Lung (tissue), 12 donors: ENCODE data around the gene SLC46A1. TPM values are rescaled to one million over a fixed set of nuclear protein-coding genes. Genes with fewer than 3 reads are reported as not detected.
A peak's percentile ranks its signal among the peaks of the same experiment; 100 is the strongest.

Experiments used
- ATAC-seq: fragments of 200-7000 bp; cut with Tn5 transposase; one replicate; pipeline ENCODE4 v1.9.1; 2020; ENCODE audit warnings: moderate number of reproducible peaks; ENCODE audit not compliant: insufficient read depth, low FRiP score
- DNase-seq, 3 donors: peaks; one replicate each; pipeline ENCODE4 v3.0.0-alpha.2; 2013 to 2017
- H3K27ac ChIP-seq, 2 donors: one replicate each; pipeline ENCODE4 v1.5.1; 2013; ENCODE audit warnings: mild to moderate bottlenecking in 2 of 2, moderate library complexity in 2 of 2, control low read depth in 1 of 2, inconsistent platforms in 1 of 2, low read depth in 1 of 2, low read length in 1 of 2
- H3K27me3 ChIP-seq, 3 donors: one replicate each; pipeline ENCODE4 v1.5.1; 2013; ENCODE audit warnings: low read length in 2 of 3; ENCODE audit not compliant: control insufficient read depth in 3 of 3, insufficient read depth in 3 of 3
- H3K36me3 ChIP-seq, 4 donors: one replicate each; pipeline ENCODE4 v1.5.1; 2013; ENCODE audit warnings: low read length in 4 of 4, mild to moderate bottlenecking in 1 of 4, moderate library complexity in 1 of 4; ENCODE audit not compliant: control insufficient read depth in 4 of 4, insufficient read depth in 4 of 4
- H3K4me1 ChIP-seq, 5 donors: one replicate each; pipeline ENCODE4 v1.5.1; 2013; ENCODE audit warnings: low read length in 5 of 5, mild to moderate bottlenecking in 2 of 5, moderate library complexity in 1 of 5; ENCODE audit not compliant: control insufficient read depth in 5 of 5, insufficient read depth in 5 of 5
- H3K4me3 ChIP-seq: one replicate; pipeline ENCODE4 v1.5.1; 2013; ENCODE audit warnings: mild to moderate bottlenecking, control low read depth, moderate library complexity
- H3K9ac ChIP-seq, 2 donors: one replicate each; pipeline ENCODE4 v1.5.1; 2013; ENCODE audit warnings: low read length in 2 of 2, control low read depth in 1 of 2; ENCODE audit not compliant: insufficient read depth in 1 of 2
- H3K9me3 ChIP-seq, 4 donors: one replicate each; pipeline ENCODE4 v1.5.1; 2013; ENCODE audit warnings: low read length in 3 of 4, mild to moderate bottlenecking in 1 of 4, moderate library complexity in 1 of 4; ENCODE audit not compliant: control insufficient read depth in 4 of 4, insufficient read depth in 3 of 4
- CTCF ChIP-seq: IDR thresholded peaks from 2 replicates; pipeline ENCODE4 v1.5.1; 2012; ENCODE audit warnings: mild to moderate bottlenecking; ENCODE audit errors: control extremely low read depth, extremely low read depth
- WGBS, 2 donors: extraction: QIAGEN DNeasy Blood & Tissue Kit; methylation state at CpG; one replicate each; pipeline ENCODE4 v1.1.7; 2013; 5-methylcytosine and 5-hydroxymethylcytosine counted together
- polyA plus RNA-seq, 2 donors: library from polyadenylated mRNA; stranded (reverse); fragments of 200-250 nt; gene quantifications; one replicate each; pipeline ENCODE4 v1.2.1, GENCODE V29; 2013
- total RNA-seq, 2 donors: library from RNA; depleted of rRNA in 1 of 2; stranded (reverse); fragments of >200 nt in 1 of 2; gene quantifications; one replicate each; pipeline ENCODE4 v1.2.1, GENCODE V29; 2014 to 2021
- donor health status: control.
- donor health status: control.
- donor health status: Bipolar disorder and iron deficiency.
- donor health status: healthy.
- donor health status: DM: yes; HTN: yes; CAD: no.

SLC46A1 gene
- total and polyA plus RNA-seq, 4 donors, result 4.6 to 23.8 (median 9.4) TPM

- Histone ChIP-seq H3K27me3 (no peaks in the 10 kb centered on the region), H3K4me3 (peak within 1 kb of the TSS; percentile 58), H3K27ac (peak within 1 kb of the TSS; percentile 43 to 61), H3K4me1 (peaks cover 0 to 21% (median 10%) of the 10 kb centered on the region in 5 donors), H3K9me3 (no peaks in the 10 kb centered on the region), H3K9ac (peak within 1 kb of the TSS in 1 of 2 donors; percentile 47), H3K36me3 (no peaks in the 10 kb centered on the region)
- DNase-seq (peak; percentile 96 to 97 (median 97)), ATAC-seq (peak; percentile 80)
- WGBS, 2 donors, result 1% methylated on average over 62 to 80 of the region's 80 CpGs
- no peak for TF ChIP-seq CTCF
Observed at GRCh38 chr17:28371245-28372202, 34.5 kb downstream of the SLC46A1 start, which contains the start of gene SARM1. SARM1 (plus strand) TSS chr17:28371694; CDS start chr17:28372033, 339 bp downstream.

GRCh38 chr17:28370744-28371103, 35.3 kb downstream of the SLC46A1 start:
- TF ChIP-seq CTCF, result no peak
- peaks cover 0 to 21% (median 10%) of the 10 kb centered on the region in 5 donors for H3K4me1 ChIP-seq
- no peak for DNase-seq
- no peaks in the 10 kb centered on the region for H3K9me3 ChIP-seq
- no peaks in the 10 kb centered on the region for H3K36me3 ChIP-seq
- WGBS, 2 donors, result 69 to 82% methylated on average over 1 of the region's 1 CpG
- no peak for ATAC-seq
- H3K27me3 ChIP-seq, result no peaks in the 10 kb centered on the region
- no peak overlapping the region for H3K4me3 ChIP-seq
- H3K27ac ChIP-seq, result peak overlapping the region in 1 of 2 donors; percentile 61
- peak overlapping the region in 1 of 2 donors; percentile 47 for H3K9ac ChIP-seq

GRCh38 chr17:28370035-28370743, 35.8 kb downstream of the SLC46A1 start, which contains the start of gene VTN:
VTN (minus strand) TSS chr17:28370307; CDS start chr17:28370203, 104 bp downstream.
- WGBS, 2 donors, result 29 to 33% methylated on average over 8 of the region's 8 CpGs
- Histone ChIP-seq H3K27me3 (no peaks in the 10 kb centered on the region), H3K4me1 (peaks cover 0 to 21% (median 10%) of the 10 kb centered on the region in 5 donors), H3K36me3 (no peaks in the 10 kb centered on the region), H3K9ac (peak within 1 kb of the TSS in 1 of 2 donors; percentile 47), H3K4me3 (peak within 1 kb of the TSS; percentile 10), H3K9me3 (no peaks in the 10 kb centered on the region), H3K27ac (peak within 1 kb of the TSS; percentile 12 to 61)
- ATAC-seq, result peak; percentile 30
- no peak for TF ChIP-seq CTCF
- DNase-seq, result peak; percentile 14 to 35 (median 26)
